IPS-NIHi11 (cell line): Measurements from ENCODE around the gene KIFBP.
"Not testable (repeated sequence)": the region's sequence is repeated elsewhere in the genome, so short reads cannot be mapped to it uniquely, and the experiment has no call there.

Source experiments
- DNase-seq: peaks from one replicate; pipeline ENCODE4 v3.0.0; 2012; ENCODE audit warnings: mixed read lengths, low spot score

KIFBP gene

GRCh38 chr10:68997211-68997610 is 8.6 kb downstream of the KIFBP start:
- DNase-seq, result no peak

GRCh38 chr10:69004821-69005220 is 16.2 kb downstream of the KIFBP start:
- DNase-seq, result no peak

GRCh38 chr10:69005704-69006485 is 17.3 kb downstream of the KIFBP start:
- no peak for DNase-seq

DNA sequence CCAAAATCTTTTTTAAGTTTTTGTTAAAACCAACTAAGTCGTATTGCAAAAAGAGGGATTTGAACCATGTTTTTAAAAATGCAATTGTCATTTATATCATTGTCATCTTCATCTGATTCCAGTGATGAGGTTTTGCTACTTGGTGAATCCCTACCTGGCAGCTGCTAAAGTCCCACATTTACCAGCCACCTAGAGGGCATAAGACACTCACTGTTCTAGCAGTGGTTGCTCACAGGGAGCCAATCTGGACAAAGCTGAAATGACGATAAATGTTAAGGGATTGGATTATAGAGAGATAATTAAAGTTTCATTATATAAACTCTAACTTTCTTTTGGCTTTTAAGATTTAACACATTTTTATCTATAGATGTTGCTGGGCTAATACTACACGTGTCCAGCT is 18.7 kb downstream of the KIFBP start:
- no peak for DNase-seq

GRCh38 chr10:69009360-69009759 is 20.8 kb downstream of the KIFBP start:
- DNase-seq, result no peak

DNA sequence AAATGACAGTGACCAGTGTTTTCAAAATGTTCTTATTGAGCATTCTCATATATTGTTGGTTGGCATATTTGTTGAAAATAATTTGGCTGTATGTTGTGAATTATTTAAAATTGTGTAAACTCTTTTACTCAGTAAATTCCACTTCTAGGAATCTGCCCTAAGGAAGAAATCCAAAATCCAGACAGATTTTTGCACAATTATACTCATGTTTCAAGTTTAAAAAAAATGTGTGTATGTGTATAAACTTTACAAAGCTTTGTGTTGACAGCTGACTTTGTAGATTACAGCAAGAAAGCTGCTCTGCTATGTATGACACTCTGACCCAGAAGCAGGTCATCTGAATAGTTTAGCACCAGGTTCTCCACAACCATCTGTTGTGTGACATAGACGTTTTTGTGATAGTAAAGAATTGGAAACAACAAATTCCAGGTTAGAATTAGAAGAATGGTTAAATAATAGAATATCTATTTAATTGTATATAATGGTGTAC is 21.6 kb downstream of the KIFBP start:
- no peak for DNase-seq

GRCh38 chr10:69012778-69013177 is 24.2 kb downstream of the KIFBP start:
- not testable (repeated sequence) for DNase-seq

- DNase-seq, result no peak
These were observed 25.6 kb downstream of the KIFBP start for GRCh38 chr10:69014171-69014570.

- DNase-seq, result no peak
These were observed 30.0 kb downstream of the KIFBP start for GRCh38 chr10:69018613-69019012.

DNA sequence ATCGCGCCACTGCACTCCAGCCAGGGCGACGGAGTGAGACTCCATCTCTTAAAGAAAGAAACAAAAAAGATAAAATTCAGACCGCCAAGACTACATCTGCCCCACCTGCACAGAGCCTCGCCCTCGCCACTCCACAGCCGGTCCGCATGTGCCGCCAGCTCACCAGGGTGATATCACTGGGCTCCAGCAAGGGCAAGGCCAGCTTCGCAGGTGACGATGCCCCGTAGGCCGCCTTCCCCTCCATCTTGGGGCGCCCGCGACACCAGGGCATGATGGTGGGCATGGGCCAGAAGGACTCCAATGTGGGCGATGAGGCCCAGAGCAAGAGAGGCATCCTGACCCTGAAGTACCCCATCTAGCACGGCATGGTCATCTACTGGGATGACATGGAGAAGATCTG is 34.0 kb downstream of the KIFBP start:
- DNase-seq, result no peak

DNA sequence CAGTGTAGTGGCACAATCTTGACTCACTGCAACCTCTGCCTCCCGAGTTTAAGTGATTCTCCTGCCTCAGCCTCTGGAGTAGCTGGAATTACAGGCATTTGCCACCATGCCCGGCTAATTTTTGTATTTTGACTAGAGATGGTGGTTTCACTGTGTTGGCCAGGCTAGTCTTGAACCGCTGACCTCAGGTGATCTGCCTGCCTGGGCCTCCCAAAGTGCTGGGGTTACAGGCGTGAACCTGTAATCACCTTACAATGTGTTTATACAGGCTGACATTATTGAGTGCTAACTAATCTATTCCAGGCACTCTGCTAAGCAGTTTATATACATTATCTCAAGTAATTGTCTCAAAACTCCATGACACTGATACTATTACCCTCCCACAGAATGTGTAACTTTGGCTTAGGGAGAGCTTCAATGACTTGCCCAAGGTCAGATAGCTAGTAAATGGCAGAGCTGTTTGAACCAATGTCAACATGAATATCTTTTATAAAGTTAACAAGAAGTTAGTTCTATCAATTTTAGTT is 36.8 kb downstream of the KIFBP start:
- DNase-seq, result no peak

GRCh38 chr10:69033256-69033655 is 44.7 kb downstream of the KIFBP start:
- no peak for DNase-seq

DNA sequence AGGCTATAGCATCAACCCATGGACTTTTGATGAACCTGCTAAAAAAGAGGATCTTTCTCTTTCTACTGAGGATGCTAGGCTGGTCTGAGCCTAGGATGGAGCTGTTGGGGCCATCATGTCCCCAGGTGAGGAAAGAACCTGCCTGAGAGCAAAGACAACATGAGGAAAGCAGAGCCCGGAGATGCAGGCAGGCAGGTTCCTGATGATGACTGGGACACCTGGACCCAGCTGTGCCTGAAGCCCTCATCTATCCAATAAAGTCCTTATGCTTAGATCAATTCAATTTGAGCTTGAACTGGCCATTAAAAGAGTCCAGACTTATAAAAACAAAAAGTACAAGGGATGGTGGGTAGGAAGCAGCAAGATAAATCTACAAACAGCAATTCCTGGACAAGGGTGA is 48.9 kb downstream of the KIFBP start:
- no peak for DNase-seq

GRCh38 chr10:69040904-69041303 is 52.3 kb downstream of the KIFBP start:
- DNase-seq, result not testable (repeated sequence)

- no peak for DNase-seq
These were observed 53.8 kb downstream of the KIFBP start for GRCh38 chr10:69042417-69042816.

GRCh38 chr10:69042838-69043237 is 54.2 kb downstream of the KIFBP start:
- no peak for DNase-seq

- no peak for DNase-seq
These were observed 55.4 kb downstream of the KIFBP start for GRCh38 chr10:69043931-69044531.

GRCh38 chr10:69044546-69044945 is 55.9 kb downstream of the KIFBP start:
- DNase-seq, result no peak

- DNase-seq, result no peak
These were observed 57.1 kb downstream of the KIFBP start for GRCh38 chr10:69045441-69046300.

DNA sequence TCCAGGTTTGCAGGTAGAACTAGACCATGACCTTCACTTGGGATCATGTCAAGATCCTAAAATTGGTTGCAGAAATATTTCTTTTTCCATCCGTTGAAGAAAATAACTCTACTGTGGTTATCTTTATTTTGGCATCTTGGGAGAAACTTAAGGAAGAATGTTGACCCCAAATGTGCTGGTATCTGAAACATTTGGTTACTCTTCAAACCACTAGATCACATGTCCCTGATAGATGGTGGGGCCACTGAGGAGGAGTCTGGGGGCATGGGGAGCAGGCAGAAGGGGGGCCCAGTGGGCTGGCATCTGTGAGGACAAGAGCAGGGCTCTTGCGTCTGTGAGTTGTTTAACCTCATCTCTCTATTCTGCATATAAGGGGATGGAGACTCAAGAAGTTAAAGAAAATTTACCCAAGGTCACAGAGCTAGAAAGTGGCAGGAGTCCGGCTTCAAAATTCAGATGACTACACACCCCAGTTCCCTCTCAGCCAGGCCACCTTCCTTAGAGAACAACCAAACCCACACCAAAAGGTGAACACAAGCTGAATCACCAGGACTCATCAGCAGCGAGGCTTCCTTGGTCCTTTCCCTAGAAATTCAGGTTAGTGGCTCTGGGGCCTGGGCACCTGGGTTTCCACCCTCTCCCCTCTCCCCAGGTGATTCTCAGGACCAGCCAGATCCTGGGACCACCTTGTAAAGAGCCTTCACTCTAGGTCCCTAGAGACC is 58.7 kb downstream of the KIFBP start:
- no peak for DNase-seq

GRCh38 chr10:69048103-69048502 is 59.5 kb downstream of the KIFBP start:
- DNase-seq, result no peak

GRCh38 chr10:69049566-69049961 is 61.0 kb downstream of the KIFBP start:
- no peak for DNase-seq
